HUES48 (cell line): ENCODE data around the gene TRAF3IP1.
A peak's percentile ranks its signal among the peaks of the same experiment; 100 is the strongest.

Source experiments
- H3K27ac ChIP-seq: one replicate; pipeline ENCODE4 v1.7.0; 2013; ENCODE audit warnings: low read depth, low read length, inconsistent platforms
- H3K27me3 ChIP-seq: 2 replicates; pipeline ENCODE4 v1.6.1; 2013; ENCODE audit warnings: mild to moderate bottlenecking, low read length; ENCODE audit not compliant: control insufficient read depth, insufficient read depth
- H3K36me3 ChIP-seq: 2 replicates; pipeline ENCODE4 v1.6.1; 2013; ENCODE audit warnings: low read length; ENCODE audit not compliant: control insufficient read depth, insufficient read depth
- H3K4me1 ChIP-seq: 2 replicates; pipeline ENCODE4 v1.6.1; 2013; ENCODE audit warnings: mild to moderate bottlenecking, low read length; ENCODE audit not compliant: control insufficient read depth, insufficient read depth
- H3K4me3 ChIP-seq: 2 replicates; pipeline ENCODE4 v1.5.1; 2013; ENCODE audit warnings: mild to moderate bottlenecking, low read depth, low read length
- H3K9ac ChIP-seq: 2 replicates; pipeline ENCODE4 v1.6.1; 2013; ENCODE audit warnings: mild to moderate bottlenecking, low read depth, low read length, moderate library complexity
- H3K9me3 ChIP-seq: 2 replicates; pipeline ENCODE4 v1.6.1; 2013; ENCODE audit warnings: low read length; ENCODE audit not compliant: control insufficient read depth, insufficient read depth

The TRAF3IP1 gene

GRCh38 chr2:238280083-238280825 lies 40.1 kb upstream of the TRAF3IP1 start:
- Histone ChIP-seq H3K27ac (no peak overlapping the region), H3K27me3 (no peaks in the 10 kb centered on the region), H3K9me3 (no peaks in the 10 kb centered on the region), H3K4me3 (no peak overlapping the region), H3K36me3 (peaks cover 9% of the 10 kb centered on the region; the same call in 1 of the 2 replicates), H3K9ac (no peak overlapping the region), H3K4me1 (peaks cover 4% of the 10 kb centered on the region; the same call in 1 of the 2 replicates)

DNA sequence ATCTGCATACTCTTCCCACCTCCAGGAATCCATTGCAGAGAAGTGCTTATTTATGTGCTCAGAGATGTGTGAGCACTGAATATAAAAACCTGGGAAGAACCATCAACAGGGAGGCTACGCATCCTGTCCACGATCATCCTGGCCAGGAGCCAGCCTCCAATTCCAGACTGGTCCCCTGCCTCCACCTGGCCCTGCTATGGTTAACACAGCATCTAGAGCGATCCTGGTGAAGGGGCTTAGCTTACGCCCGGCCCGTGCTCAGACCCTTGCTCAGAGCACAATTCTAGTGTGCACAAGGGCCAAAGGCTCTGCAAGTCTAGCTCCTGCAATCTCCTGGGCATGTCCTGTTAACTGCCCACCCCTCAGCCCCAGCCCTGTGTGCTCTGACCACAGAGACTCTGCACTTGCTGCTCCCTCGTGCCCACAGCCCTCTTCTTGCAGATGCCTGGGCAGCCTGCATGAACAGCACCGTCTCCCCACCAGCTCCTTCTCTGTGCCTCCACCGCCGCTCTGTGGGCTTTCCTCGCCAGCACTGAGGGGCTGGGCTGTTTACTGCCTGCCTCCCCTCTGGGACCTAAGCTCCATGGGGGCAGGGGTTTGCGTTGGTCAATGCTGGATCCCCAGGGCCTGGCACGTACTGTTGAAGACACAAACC lies 38.4 kb upstream of the TRAF3IP1 start:
- no peaks in the 10 kb centered on the region for H3K27me3 ChIP-seq
- H3K4me3 ChIP-seq, result no peak overlapping the region
- H3K4me1 ChIP-seq, result peaks cover 16% of the 10 kb centered on the region
- H3K9me3 ChIP-seq, result no peaks in the 10 kb centered on the region
- no peaks in the 10 kb centered on the region for H3K36me3 ChIP-seq
- H3K9ac ChIP-seq, result no peak overlapping the region
- H3K27ac ChIP-seq, result no peak overlapping the region

- Histone ChIP-seq H3K9me3 (no peaks in the 10 kb centered on the region), H3K4me1 (peaks cover 16% of the 10 kb centered on the region), H3K36me3 (no peaks in the 10 kb centered on the region), H3K9ac (no peak overlapping the region), H3K27ac (no peak overlapping the region), H3K27me3 (0 out of 2 replicates have a peak, but pooled peaks cover 4% of the 10 kb centered on the region), H3K4me3 (no peak overlapping the region)
These were observed 37.2 kb upstream of the TRAF3IP1 start for GRCh38 chr2:238282861-238283738.

- Histone ChIP-seq H3K4me3 (no peak overlapping the region), H3K36me3 (no peaks in the 10 kb centered on the region), H3K27me3 (0 out of 2 replicates have a peak, but pooled peaks cover 4% of the 10 kb centered on the region), H3K9ac (no peak overlapping the region), H3K4me1 (peaks cover 24% of the 10 kb centered on the region), H3K9me3 (no peaks in the 10 kb centered on the region), H3K27ac (peak overlapping the region; percentile 88)
These were observed 35.4 kb upstream of the TRAF3IP1 start for GRCh38 chr2:238284802-238285515.

- Histone ChIP-seq H3K9me3 (no peaks in the 10 kb centered on the region), H3K4me1 (peaks cover 31% of the 10 kb centered on the region), H3K36me3 (no peaks in the 10 kb centered on the region), H3K4me3 (no peak overlapping the region), H3K9ac (no peak overlapping the region), H3K27me3 (0 out of 2 replicates have a peak, but pooled peaks cover 4% of the 10 kb centered on the region), H3K27ac (peak overlapping the region; percentile 88)
These were observed 34.6 kb upstream of the TRAF3IP1 start for GRCh38 chr2:238285653-238286082.

- H3K27me3 ChIP-seq, result 0 out of 2 replicates have a peak, but pooled peaks cover 4% of the 10 kb centered on the region
- H3K36me3 ChIP-seq, result no peaks in the 10 kb centered on the region
- H3K27ac ChIP-seq, result peak overlapping the region; percentile 88
- no peak overlapping the region for H3K9ac ChIP-seq
- H3K4me3 ChIP-seq, result no peak overlapping the region
- H3K4me1 ChIP-seq, result peaks cover 32% of the 10 kb centered on the region
- H3K9me3 ChIP-seq, result no peaks in the 10 kb centered on the region
These were observed 34.2 kb upstream of the TRAF3IP1 start for GRCh38 chr2:238286095-238286494.

DNA sequence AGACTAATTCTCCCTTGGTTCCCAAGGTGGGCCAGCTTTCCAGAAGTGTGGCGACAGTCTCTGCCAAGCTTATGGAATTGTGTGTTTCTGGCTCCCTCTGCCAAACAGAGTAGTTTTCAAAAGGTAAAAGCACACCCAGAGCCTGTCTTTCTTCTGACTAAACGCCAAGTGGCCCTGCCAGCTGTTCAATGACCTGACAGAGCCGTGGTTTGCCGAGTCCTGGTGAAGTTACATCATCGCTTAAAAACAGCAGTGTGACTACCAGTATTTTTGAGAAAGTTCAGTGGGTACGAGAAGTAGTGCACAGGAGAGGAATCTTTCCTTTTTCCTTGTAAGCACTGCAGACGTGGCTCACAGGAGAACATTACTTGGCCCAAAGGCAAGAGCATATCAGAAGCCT lies 33.8 kb upstream of the TRAF3IP1 start:
- Histone ChIP-seq H3K27ac (peak overlapping the region; percentile 88), H3K27me3 (0 out of 2 replicates have a peak, but pooled peaks cover 4% of the 10 kb centered on the region), H3K4me3 (no peak overlapping the region), H3K9me3 (no peaks in the 10 kb centered on the region), H3K36me3 (no peaks in the 10 kb centered on the region), H3K9ac (no peak overlapping the region), H3K4me1 (peaks cover 32% of the 10 kb centered on the region)

GRCh38 chr2:238286987-238287736 lies 33.2 kb upstream of the TRAF3IP1 start:
- Histone ChIP-seq H3K9me3 (no peaks in the 10 kb centered on the region), H3K9ac (no peak overlapping the region), H3K36me3 (no peaks in the 10 kb centered on the region), H3K4me3 (peak overlapping the region; percentile 86), H3K27ac (peak overlapping the region; percentile 88), H3K4me1 (peaks cover 32% of the 10 kb centered on the region), H3K27me3 (0 out of 2 replicates have a peak, but pooled peaks cover 4% of the 10 kb centered on the region)

DNA sequence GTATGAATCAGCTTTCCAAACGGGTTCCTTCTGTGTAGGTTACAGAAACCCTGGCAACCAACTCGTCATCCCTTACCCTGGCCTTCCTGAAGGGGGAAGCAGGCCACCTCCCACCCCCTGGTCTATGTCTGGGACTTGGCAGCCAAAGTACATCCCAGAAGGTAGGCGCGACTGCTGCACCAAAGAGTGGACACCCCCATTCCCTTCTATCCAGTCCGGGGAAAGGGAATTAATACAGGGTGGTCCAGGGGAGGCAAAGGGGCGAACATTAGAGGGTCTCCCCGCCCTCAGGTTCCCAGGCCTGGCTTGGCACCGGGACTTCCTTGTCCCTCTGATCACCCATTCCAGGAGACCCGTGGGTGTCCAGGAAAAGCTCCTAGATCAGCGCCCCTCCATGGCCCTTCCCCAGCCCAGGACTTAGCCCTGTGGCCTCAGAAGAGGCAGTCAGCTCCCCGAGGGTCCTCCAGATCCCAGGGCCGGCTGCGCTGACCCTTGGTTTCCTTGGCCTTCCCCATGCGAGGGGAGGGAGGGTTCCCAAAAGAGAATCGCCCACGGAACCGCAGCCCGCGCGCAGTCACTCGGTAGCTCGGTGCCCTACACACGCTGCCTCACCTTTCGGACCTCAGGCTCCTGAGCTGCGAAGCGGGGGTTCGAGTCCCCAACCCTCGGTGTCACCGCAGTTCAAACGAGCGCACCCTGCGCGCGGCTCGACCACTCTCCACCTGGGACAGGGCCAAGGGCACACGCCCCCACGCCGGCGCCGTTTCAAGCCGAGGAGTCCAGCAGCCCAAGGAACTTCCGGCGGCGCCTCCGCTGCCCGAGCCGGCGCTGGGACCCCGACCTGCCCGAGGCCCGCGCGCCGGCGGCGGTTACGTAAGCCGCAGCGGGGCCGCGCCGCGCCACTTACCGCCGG lies 32.3 kb upstream of the TRAF3IP1 start, which contains the start of gene PER2:
TSS of gene PER2 (minus strand) at position 874 of the 913 bp plus-strand sequence. CDS start 10,674 bp downstream, outside the sequence.
- Histone ChIP-seq H3K27ac (peak within 1 kb of the TSS; percentile 80), H3K36me3 (no peaks in the 10 kb centered on the region), H3K4me3 (peak within 1 kb of the TSS; percentile 86), H3K4me1 (peaks cover 30% of the 10 kb centered on the region), H3K9ac (peak within 1 kb of the TSS; percentile 78; the same call in 1 of the 2 replicates), H3K27me3 (0 out of 2 replicates have a peak, but pooled peaks cover 4% of the 10 kb centered on the region), H3K9me3 (no peaks in the 10 kb centered on the region)
